Measurements from ENCODE around the gene RPTOR. TPM values are rescaled to one million over a fixed set of nuclear protein-coding genes. Genes with fewer than 3 reads are reported as not detected.

RPTOR gene
- total and polyA plus RNA-seq, 10 of the 15 experiments (the other 5 are each of a cell fraction or from before 2014, with no cell fraction given): 0.18 to 32.1 (median 7.8) TPM

DNA sequence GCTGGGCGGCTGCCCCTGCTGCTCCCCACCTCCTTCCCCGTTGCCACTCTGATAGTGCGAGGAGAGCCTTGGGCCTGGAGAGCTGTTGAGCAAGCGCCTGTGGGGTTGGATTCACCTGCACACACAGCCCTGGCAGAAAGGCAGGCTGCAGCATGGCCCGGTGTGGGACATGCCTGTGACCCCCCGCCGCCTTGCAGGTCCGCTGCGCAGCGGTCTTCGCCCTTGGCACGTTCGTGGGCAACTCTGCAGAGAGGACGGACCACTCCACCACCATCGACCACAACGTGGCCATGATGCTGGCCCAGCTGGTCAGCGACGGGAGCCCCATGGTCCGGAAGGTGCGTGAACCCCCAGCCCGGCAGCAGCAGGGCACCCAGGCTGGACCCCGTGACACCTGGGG, 340.2 kb downstream of the RPTOR start (continued):
- TF ChIP-seq, protein P1, sequence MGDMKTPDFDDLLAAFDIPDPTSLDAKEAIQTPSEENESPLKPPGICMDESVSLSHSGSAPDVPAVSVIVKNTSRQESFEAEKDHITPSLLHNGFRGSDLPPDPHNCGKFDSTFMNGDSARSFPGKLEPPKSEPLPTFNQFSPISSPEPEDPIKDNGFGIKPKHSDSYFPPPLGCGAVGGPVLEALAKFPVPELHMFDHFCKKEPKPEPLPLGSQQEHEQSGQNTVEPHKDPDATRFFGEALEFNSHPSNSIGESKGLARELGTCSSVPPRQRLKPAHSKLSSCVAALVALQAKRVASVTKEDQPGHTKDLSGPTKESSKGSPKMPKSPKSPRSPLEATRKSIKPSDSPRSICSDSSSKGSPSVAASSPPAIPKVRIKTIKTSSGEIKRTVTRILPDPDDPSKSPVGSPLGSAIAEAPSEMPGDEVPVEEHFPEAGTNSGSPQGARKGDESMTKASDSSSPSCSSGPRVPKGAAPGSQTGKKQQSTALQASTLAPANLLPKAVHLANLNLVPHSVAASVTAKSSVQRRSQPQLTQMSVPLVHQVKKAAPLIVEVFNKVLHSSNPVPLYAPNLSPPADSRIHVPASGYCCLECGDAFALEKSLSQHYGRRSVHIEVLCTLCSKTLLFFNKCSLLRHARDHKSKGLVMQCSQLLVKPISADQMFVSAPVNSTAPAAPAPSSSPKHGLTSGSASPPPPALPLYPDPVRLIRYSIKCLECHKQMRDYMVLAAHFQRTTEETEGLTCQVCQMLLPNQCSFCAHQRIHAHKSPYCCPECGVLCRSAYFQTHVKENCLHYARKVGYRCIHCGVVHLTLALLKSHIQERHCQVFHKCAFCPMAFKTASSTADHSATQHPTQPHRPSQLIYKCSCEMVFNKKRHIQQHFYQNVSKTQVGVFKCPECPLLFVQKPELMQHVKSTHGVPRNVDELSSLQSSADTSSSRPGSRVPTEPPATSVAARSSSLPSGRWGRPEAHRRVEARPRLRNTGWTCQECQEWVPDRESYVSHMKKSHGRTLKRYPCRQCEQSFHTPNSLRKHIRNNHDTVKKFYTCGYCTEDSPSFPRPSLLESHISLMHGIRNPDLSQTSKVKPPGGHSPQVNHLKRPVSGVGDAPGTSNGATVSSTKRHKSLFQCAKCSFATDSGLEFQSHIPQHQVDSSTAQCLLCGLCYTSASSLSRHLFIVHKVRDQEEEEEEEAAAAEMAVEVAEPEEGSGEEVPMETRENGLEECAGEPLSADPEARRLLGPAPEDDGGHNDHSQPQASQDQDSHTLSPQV (IDR thresholded peaks at IDR 0.05): no peak
- TF ChIP-seq CBX3 (IDR thresholded peaks at IDR 0.05; ENCODE audit: borderline replicate concordance, low read depth): no peak
- TF ChIP-seq, protein P2, sequence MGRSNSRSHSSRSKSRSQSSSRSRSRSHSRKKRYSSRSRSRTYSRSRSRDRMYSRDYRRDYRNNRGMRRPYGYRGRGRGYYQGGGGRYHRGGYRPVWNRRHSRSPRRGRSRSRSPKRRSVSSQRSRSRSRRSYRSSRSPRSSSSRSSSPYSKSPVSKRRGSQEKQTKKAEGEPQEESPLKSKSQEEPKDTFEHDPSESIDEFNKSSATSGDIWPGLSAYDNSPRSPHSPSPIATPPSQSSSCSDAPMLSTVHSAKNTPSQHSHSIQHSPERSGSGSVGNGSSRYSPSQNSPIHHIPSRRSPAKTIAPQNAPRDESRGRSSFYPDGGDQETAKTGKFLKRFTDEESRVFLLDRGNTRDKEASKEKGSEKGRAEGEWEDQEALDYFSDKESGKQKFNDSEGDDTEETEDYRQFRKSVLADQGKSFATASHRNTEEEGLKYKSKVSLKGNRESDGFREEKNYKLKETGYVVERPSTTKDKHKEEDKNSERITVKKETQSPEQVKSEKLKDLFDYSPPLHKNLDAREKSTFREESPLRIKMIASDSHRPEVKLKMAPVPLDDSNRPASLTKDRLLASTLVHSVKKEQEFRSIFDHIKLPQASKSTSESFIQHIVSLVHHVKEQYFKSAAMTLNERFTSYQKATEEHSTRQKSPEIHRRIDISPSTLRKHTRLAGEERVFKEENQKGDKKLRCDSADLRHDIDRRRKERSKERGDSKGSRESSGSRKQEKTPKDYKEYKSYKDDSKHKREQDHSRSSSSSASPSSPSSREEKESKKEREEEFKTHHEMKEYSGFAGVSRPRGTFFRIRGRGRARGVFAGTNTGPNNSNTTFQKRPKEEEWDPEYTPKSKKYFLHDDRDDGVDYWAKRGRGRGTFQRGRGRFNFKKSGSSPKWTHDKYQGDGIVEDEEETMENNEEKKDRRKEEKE (IDR thresholded peaks at IDR 0.05): no peak

DNA sequence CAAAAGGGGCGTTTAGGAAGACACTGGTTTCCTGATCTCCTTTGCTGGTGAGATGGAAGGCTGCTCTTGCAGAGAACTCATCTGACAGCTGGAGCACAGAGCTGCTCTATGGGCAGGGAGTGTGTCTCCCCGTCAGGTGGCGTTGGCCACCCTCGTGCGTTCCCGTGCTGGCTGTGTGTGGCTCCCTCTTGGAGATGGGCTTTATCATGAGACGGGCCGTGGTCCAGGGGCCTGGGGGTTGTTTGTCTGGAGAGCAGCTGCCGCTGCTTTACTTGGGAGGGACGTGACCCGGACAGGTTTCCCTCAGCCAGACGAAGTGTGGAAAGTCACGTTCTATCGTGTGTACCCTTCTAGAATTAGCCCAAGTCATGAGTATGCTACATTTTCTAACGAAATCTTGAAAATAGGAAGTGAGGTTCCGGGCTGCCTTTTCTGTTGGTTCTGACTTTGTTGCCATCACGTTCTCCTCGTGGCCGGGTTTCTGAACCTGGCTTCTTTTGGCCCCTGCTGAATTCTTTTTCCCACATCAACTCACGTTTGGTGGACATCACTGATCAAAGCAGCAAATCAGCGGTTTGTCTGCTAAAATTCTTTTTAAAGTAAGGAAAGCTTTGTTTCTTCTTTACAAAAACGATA, 341.4 kb downstream of the RPTOR start:
- ATAC-seq (no peak), FAIRE-seq (no peak), DNase-seq (ENCODE audit: low read depth, low spot score) (no peak)
- Histone ChIP-seq H3K79me2 (ENCODE audit: control insufficient read depth, insufficient read depth, low read length) (no peaks in the 10 kb centered on the region), H3K27me3 (replicated peaks in 1 of 2; ENCODE audit: control insufficient read depth in 2 of 2, insufficient read depth in 2 of 2, low read length in 1 of 2) (no peaks in the 10 kb centered on the region), H3K4me2 (ENCODE audit: control insufficient read depth, insufficient read depth) (no peak overlapping the region), H3K9ac (ENCODE audit: control insufficient read depth, insufficient read depth, low read length) (no peak overlapping the region), H3K36me3 (ENCODE audit: control insufficient read depth in 2 of 2, insufficient read depth in 2 of 2, low read length in 1 of 2) (peaks cover 0 to 9% of the 10 kb centered on the region in 2 experiments; a peak in 3 of 4 replicates), H3K27ac (ENCODE audit: control insufficient read depth, insufficient read depth) (no peak overlapping the region), H2AFZ (ENCODE audit: control insufficient read depth, low read depth, low read length) (no peak overlapping the region), H3K9me3 (replicated peaks; ENCODE audit: control insufficient read depth, insufficient read depth, low read length) (no peaks in the 10 kb centered on the region), H4K20me1 (ENCODE audit: control insufficient read depth, insufficient read depth) (no peaks in the 10 kb centered on the region), H3K4me3 (no peak overlapping the region), H3K4me1 (ENCODE audit: control insufficient read depth, insufficient read depth, low read length) (peaks cover 10% of the 10 kb centered on the region)
- intact Hi-C loops (cut with micrococcal nuclease; ENCODE audit: unreplicated experiment): no loop called here
- in situ Hi-C loops (cut with MboI): no loop called here
- 96% methylated on average over 22 of the region's 22 CpGs for WGBS (ENCODE audit: insufficient coverage, insufficient replicate concordance, low lambda C conversion rate, missing lambda C conversion rate)
- ChIA-PET CTCF (no interaction called here), RAD21 (ENCODE audit: unreplicated experiment) (no interaction called here), SMC1A (ENCODE audit: uncharacterized antibody, unreplicated experiment) (no interaction called here), POLR2A (no interaction called here)
- no peak for TF ChIP-seq MEF2B (IDR thresholded peaks at IDR 0.05; ENCODE audit: partially characterized antibody, poor library complexity, severe bottlenecking)
- no peak for TF ChIP-seq CREB1 (IDR thresholded peaks at IDR 0.05; ENCODE audit: low read depth)
- no peak for TF ChIP-seq HDAC2 (IDR thresholded peaks at IDR 0.05)
- TF ChIP-seq SMAD5 (IDR thresholded peaks at IDR 0.05; ENCODE audit: low read depth): no peak
- TF ChIP-seq POLR2AphosphoS2 (IDR thresholded peaks at IDR 0.05; ENCODE audit: low read depth, low read length): no peak
- no peak for TF ChIP-seq SMC3 (IDR thresholded peaks at IDR 0.05; ENCODE audit: borderline replicate concordance, low read length)
- TF ChIP-seq ZNF24 (IDR thresholded peaks at IDR 0.05): no peak
- TF ChIP-seq POLR2AphosphoS5 (IDR thresholded peaks at IDR 0.05; ENCODE audit: low read length): no peak
- TF ChIP-seq RELA (IDR thresholded peaks at IDR 0.05; ENCODE audit: borderline replicate concordance, partially characterized antibody): no peak
- no TSS peak for BruUV-seq (replicated peaks)
